ENCODE data around the gene PODNL1.

DNA sequence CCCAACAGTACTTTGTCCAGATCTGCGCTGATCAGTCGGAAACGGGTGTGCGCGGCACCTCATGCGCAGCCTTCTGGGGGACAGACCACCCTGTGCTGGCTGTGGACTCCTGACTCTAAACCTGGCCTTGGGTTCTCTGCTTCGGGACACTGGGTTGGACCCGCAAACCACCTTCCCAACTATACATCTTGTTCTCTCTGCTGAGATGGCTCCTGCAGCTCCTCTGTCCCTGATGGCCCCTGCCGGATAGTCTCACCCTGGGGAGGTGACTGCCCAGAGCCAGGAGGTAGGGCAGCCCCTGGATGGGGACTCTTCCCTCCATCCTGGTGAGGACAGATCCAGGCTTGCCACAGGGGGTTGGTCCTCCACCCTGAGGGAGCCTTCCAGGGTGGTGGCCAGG, 44.6 kb upstream of the PODNL1 start:
- TF ChIP-seq, protein P1, sequence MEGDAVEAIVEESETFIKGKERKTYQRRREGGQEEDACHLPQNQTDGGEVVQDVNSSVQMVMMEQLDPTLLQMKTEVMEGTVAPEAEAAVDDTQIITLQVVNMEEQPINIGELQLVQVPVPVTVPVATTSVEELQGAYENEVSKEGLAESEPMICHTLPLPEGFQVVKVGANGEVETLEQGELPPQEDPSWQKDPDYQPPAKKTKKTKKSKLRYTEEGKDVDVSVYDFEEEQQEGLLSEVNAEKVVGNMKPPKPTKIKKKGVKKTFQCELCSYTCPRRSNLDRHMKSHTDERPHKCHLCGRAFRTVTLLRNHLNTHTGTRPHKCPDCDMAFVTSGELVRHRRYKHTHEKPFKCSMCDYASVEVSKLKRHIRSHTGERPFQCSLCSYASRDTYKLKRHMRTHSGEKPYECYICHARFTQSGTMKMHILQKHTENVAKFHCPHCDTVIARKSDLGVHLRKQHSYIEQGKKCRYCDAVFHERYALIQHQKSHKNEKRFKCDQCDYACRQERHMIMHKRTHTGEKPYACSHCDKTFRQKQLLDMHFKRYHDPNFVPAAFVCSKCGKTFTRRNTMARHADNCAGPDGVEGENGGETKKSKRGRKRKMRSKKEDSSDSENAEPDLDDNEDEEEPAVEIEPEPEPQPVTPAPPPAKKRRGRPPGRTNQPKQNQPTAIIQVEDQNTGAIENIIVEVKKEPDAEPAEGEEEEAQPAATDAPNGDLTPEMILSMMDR (conservative IDR thresholded peaks at IDR 0.05; ENCODE audit: low read depth in 2 of 2) = no peak
- TF ChIP-seq, protein P2, sequence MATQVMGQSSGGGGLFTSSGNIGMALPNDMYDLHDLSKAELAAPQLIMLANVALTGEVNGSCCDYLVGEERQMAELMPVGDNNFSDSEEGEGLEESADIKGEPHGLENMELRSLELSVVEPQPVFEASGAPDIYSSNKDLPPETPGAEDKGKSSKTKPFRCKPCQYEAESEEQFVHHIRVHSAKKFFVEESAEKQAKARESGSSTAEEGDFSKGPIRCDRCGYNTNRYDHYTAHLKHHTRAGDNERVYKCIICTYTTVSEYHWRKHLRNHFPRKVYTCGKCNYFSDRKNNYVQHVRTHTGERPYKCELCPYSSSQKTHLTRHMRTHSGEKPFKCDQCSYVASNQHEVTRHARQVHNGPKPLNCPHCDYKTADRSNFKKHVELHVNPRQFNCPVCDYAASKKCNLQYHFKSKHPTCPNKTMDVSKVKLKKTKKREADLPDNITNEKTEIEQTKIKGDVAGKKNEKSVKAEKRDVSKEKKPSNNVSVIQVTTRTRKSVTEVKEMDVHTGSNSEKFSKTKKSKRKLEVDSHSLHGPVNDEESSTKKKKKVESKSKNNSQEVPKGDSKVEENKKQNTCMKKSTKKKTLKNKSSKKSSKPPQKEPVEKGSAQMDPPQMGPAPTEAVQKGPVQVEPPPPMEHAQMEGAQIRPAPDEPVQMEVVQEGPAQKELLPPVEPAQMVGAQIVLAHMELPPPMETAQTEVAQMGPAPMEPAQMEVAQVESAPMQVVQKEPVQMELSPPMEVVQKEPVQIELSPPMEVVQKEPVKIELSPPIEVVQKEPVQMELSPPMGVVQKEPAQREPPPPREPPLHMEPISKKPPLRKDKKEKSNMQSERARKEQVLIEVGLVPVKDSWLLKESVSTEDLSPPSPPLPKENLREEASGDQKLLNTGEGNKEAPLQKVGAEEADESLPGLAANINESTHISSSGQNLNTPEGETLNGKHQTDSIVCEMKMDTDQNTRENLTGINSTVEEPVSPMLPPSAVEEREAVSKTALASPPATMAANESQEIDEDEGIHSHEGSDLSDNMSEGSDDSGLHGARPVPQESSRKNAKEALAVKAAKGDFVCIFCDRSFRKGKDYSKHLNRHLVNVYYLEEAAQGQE (IDR thresholded peaks at IDR 0.05; ENCODE audit: unreplicated experiment) = no peak
- TF ChIP-seq EZH2 (IDR thresholded peaks at IDR 0.05; ENCODE audit: low read depth, unreplicated experiment) = no peak
- TF ChIP-seq, protein P3, sequence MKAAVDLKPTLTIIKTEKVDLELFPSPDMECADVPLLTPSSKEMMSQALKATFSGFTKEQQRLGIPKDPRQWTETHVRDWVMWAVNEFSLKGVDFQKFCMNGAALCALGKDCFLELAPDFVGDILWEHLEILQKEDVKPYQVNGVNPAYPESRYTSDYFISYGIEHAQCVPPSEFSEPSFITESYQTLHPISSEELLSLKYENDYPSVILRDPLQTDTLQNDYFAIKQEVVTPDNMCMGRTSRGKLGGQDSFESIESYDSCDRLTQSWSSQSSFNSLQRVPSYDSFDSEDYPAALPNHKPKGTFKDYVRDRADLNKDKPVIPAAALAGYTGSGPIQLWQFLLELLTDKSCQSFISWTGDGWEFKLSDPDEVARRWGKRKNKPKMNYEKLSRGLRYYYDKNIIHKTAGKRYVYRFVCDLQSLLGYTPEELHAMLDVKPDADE (IDR thresholded peaks at IDR 0.05) = no peak
- TF ChIP-seq CREB1 (CRISPR knock-in tag; IDR thresholded peaks at IDR 0.05; ENCODE audit: low read depth) = no peak
- no peak for TF ChIP-seq POLR2AphosphoS5 (IDR thresholded peaks at IDR 0.05; ENCODE audit: low read depth)
- TF ChIP-seq JUNB (IDR thresholded peaks at IDR 0.05; ENCODE audit: unreplicated experiment) = no peak
- no peak for TF ChIP-seq EZH2phosphoT487 (IDR thresholded peaks at IDR 0.05; ENCODE audit: unreplicated experiment)
- no peak for TF ChIP-seq STAT1 (IDR thresholded peaks at IDR 0.05; ENCODE audit: unreplicated experiment)
